Activated CD8-positive, alpha-beta memory T cell treated with anti-CD3 and anti-CD28 coated beads for 24 hours (primary cell): ENCODE measurements around the gene PKD1L1.
"Not testable (repeated sequence)": the region's sequence is repeated elsewhere in the genome, so short reads cannot be mapped to it uniquely, and the experiment has no call there.

Source experiments
- DNase-seq: peaks from one replicate; pipeline ENCODE4 v3.0.0-alpha.2; 2020

Gene PKD1L1

DNA sequence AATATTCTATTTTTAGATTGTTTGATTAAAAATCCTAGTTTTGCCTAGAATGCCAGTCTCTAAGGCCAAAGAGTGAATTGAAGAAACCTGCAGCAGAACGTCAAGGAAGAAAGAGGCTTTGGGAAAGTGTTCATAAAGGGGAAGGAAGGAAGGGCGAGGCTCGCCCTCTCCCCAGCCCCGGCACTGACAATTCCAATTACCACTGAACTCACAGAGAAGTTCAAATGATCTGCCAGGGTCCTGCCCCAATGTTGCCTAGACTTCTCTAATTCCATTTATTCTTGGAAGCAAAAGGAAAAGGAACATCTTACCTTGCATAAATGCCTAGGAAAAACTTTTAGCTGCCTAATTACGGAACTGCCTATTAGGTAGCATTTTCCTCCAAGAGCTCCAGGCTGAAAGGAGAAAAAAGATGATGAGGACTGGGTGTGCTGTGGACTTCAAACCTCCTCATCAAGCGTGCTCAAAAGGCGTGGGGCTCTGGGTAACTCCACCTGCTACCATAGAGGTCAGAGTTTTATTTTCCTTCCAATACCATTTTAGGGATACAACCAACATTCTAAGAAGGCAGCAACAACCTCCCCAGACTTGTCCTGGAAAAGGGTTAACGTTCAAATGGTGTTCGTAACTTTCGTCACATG, 134.5 kb downstream of the PKD1L1 start:
- DNase-seq = no peak

DNA sequence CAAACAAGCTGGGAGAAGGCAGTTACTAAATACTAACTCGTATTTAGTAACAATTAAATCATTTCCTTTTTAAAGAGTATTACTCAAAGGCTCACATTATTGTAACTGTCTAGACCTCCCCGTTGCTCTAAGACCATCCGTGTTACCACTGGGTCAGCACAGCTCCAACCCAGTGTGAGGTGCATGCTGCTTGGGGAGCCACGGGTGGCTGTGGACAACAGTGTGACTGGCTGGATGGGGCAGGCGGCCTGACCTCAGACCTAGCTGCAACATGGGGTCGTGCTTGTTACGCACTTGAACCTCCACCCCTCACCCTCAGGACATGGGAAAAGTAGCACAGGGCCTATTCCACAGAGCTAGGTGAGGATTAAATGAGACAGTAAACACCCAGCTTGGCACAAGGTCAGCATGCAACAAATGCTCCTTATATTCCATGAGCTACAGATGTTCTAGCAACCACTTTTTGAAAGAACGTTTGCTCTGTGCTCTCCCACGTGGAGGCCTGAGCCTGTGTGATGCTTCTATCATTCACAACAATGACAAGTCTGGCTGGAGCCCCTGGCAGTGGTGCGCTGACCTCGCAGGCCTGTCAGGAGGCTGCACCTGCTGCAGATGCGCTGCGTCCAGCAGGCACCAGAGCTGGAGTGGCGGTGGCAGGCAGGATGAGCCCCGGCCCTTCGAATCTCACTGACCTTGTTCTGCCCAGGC, 135.7 kb downstream of the PKD1L1 start:
- DNase-seq = no peak

DNA sequence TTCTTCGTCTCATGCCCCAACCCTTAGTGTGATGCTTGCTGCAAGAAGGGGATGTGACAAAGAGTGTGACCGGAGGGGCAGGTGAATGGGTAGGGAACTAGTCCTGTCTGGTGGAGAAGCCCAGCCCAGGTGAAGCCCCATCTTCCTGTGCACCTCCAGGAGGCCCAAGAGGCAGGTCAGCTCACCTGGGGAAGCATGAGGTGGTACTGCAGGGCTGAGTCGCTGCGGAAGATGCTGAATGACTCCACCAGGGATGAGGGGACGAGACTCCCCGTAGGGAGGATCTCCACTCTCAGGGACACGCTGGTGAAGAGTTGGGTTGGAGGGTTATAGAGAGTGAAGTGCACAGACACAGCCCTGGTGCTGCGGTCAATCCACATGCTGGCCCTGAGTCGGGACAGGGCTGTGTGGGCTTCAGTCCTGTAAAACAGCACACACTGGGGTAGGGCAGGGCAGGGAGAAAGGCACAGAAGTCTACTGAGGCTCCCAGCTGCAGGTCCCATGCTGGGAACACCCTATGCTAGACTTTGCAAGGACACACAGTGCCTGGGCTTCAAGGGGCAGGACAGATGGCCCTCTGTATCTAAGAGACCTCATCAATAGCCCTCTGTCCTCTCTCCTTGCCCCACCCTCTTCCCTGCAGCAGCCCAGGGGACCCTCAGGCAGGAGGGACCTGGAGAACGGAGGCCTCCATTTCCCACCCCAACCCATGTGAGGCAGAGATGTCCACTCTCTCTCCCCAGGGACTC, 136.5 kb downstream of the PKD1L1 start:
- DNase-seq = no peak

- no peak for DNase-seq
Observed at GRCh38 chr7:47809387-47809786, 138.9 kb downstream of the PKD1L1 start.

- DNase-seq = no peak
Observed at GRCh38 chr7:47808321-47808720, 139.9 kb downstream of the PKD1L1 start.

DNA sequence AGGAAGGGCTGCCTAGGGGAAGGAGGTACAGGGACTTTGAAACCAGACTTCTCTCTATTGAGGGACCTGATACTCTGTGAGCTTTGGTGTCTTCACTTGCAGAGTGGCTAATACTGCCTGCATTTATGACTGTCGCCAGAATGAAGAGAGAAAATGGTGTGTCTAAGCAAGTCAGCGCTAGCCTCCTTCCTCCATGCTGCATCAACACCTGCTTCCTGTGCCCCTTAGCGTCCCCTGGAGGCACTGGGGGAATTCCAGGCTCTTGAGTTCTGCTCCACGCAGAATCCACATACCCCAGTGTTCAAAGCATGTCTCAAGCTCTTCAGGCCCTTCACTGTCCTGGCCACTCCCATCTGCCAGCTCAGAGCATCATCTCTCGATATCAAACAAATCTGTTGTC, 140.5 kb downstream of the PKD1L1 start:
- DNase-seq = no peak

DNA sequence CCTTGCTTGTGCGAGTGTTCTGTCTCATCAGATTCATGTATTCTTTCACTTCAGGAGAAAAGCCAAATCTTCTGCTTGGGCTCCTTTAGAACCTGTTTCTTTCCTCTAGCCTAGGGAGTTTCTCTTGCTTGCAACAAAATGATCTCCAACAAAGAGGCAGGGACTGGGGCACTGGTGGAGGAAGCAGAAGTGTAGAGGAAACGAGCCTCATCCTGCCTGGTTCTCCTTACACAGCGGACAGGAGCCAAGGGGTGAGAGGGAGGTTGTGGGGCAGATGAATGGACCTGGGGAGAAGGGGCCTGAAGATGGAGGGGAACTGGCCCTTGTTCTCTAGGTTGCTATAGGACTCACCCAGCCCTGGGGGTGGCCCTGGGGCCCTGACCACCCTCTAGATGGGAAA, 141.1 kb downstream of the PKD1L1 start:
- DNase-seq = no peak

DNA sequence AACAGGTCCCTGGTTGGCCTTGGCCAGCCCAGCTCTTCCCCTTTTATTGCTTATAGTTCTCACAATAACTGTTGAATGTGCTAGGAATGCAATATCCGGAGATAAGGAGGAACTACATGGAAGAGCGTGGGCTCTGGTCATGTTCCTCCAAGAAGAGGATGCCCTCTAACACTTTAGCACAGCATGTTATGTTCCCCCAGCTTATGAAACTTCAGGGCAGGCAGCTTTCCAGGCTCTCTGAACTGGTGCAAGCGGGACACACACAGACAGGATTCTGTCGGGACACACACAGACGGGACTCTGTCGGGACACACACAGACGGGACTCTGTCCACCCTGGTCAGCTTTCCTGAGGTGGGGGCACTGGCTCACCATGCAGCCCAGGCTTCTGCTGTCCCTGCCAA, 141.6 kb downstream of the PKD1L1 start:
- no peak for DNase-seq

DNA sequence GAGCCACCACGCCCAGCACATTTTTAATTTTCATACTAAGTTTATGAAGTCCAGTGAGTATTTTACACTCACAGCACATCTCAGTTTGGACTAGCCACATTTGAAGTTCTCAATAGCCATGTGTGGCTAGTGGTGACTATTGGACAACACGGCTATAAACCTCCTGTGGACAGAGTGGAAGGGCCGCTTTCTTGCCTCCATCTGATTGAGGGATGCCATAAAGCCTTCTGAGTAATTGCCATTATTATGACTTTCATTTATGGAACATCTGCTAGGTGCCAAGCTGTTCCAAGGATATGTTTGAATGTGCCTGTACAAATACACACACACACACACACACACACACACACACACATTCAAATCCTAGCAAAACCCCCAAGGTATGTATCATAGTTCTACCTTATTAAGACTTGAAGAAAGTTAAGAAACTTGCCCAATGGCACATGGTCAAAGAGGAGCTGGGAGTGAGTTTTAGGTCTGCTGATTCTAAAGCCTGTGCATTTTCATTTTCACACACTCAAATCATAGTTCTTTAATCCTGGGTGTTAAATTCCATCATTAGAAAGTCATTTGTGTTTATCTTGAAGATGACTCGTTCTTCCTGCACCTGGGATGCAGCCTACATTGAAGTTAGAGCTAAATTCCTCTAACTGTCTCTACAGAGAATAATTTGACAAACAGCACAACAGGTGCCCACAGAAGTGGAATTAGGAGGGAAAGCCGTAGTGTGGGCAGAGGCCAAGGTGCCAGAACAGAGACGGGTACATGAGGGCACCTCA, 143.3 kb downstream of the PKD1L1 start:
- no peak for DNase-seq

DNA sequence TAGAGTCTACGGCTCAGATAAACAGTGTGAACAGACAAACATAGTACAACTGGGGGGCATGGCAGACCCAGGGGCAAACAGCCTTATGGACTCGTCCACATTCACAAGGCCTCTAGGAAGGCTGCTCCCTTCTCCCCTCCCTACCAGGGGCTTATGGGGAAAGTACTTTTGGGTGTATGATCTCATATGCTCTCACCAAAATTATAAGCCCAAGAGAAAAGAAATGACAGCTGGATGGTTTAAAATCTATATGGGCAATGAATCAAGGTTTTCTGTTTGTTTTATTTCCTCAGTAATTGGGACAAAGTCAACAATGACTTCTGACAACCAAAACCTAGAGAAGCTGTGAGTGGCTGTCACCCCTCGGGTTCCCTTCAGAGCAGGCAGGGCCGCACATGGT, 144.4 kb downstream of the PKD1L1 start:
- no peak for DNase-seq

- DNase-seq = no peak
Observed at GRCh38 chr7:47803025-47803424, 145.2 kb downstream of the PKD1L1 start.

- no peak for DNase-seq
Observed at GRCh38 chr7:47801423-47801822, 146.8 kb downstream of the PKD1L1 start.

DNA sequence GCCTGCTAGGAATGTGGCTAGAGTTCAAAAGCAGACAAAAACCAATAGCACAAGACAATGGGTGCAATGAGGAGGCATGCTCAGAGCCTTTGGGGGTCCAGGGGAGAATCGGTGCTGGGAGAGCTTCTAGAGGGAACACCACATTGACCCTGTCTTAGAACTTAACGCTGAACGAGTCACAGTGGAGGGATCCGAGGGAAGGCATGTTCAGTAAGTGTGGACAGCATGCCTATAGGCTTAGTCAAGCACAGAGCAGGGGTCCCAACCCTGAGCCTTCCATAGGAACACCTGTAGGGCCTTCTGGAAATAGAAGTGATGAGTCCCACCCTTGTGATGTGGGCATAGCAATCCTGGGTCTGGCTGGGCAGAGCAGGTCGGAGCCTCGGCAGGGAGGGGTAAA, 148.7 kb downstream of the PKD1L1 start:
- no peak for DNase-seq

- no peak for DNase-seq
Observed at GRCh38 chr7:47796347-47796746, 151.9 kb downstream of the PKD1L1 start.

DNA sequence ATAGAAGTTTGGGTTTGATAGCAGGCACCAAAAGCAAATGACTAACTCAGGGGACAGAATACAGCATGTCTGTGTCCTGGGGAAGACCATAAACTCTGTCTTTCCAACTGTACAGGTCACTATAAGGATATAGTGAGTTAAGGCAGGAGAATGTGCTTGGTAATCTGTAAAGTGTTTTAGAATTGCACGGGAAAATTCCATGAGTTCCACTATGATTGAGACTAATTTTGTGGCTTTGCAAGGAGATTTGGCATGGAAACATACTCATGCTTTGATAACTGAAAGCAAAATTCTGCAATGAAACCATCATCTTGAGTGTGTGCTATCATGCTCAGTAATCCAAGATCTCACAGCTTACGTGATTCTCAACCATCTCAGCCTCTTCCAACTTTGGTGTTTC, 152.6 kb downstream of the PKD1L1 start:
- DNase-seq = no peak

- not testable (repeated sequence) for DNase-seq
Observed at GRCh38 chr7:47795126-47795525, 153.1 kb downstream of the PKD1L1 start.

- no peak for DNase-seq
Observed at GRCh38 chr7:47794016-47794415, 154.2 kb downstream of the PKD1L1 start.

DNA sequence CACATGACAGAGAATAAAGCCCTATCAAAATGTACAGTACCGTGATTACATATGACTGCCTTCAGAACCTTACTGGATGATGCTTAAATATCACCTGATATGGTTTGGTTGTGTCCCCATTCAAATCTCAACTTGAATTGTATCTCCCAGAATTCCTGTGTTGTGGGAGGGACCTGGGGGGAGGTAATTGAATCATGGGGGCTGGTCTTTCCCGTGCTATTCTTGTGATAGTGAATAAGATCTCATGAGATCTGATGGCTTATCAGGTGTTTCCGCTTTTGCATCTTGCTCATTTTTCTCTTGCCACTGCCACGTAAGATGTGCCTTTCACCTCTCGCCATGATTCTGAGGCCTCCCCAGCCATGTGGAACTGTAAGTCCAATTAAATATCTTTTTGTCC, 155.1 kb downstream of the PKD1L1 start:
- DNase-seq = not testable (repeated sequence)

DNA sequence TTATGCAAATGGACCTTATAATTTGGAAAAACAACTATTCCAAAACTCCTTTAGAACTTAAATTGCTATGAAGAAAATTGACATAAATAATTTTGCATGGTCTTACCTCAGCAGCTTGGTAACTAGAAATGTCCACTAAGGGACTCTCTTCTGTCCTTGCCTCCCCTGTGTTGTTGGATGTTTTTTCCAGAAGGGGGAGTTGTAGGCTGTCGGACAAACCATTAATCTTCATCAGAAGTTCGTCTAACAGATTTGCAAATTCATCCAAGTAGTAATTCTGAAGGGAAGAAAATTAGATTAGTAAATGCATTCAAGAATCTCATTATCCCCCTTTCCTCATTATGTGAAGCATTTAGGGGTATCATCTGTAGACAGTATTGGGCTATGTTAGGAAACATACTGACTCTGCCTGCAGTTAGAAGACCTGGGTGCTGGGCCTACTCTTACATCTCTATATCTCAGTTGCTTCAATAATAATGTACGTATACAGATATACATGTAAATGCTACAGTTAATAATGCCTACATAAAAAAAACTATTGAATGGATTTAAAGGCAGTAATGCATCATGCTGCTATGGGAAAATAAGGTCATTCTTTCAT, 155.6 kb downstream of the PKD1L1 start:
- no peak for DNase-seq

GRCh38 chr7:47791682-47792081, 156.6 kb downstream of the PKD1L1 start:
- DNase-seq = no peak

DNA sequence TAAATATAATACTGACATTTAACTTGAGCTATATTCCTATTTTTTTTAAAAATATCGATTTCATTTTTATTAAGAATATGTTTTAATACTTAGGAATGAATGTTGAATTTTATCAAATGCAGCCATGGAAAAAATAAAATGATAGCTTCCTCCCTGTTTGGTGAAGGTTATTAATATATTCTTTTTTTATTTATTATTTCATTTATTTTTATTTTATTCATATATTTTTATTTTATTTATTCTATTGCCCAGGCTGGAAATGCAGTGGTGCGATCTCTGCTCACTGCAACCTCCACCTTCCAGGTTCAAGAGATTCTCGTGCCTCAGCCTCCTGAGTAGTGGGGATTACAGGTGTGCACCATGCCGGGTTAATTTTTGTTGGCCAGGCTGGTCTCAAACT, 160.2 kb downstream of the PKD1L1 start:
- DNase-seq = no peak

GRCh38 chr7:47787249-47788069, 160.8 kb downstream of the PKD1L1 start:
- DNase-seq = no peak
